Measurements from ENCODE around the gene SRF. TPM values are rescaled to one million over a fixed set of nuclear protein-coding genes. Genes with fewer than 3 reads are reported as not detected.

SRF gene
- 10 to 100 TPM; 19.5 to 87.1 (median 26.3) TPM for total RNA-seq
- long read RNA-seq, donor 1, full-length matches to known transcripts = 57 of 88 reads
- long read RNA-seq, donor 1, partial matches to known transcripts = 17 of 88 reads
- long read RNA-seq, donor 1, other reads (novel, unspliced or antisense) = 14 of 88 reads
- long read RNA-seq, donor 2, partial matches to known transcripts = 1 of 2 reads
- long read RNA-seq, donor 2, other reads (novel, unspliced or antisense) = 1 of 2 reads

- Histone ChIP-seq H3K9me3 (no peaks in the 10 kb centered on the region), H3K4me1 (ENCODE audit: low read depth) (peaks cover 34% of the 10 kb centered on the region), H3K4me3 (peak within 1 kb of the TSS; percentile 100), H3K36me3 (ENCODE audit: low read depth) (no peaks in the 10 kb centered on the region)
- peak; percentile 81 for ATAC-seq
- TF ChIP-seq CTCF (IDR thresholded peaks at IDR 0.05) = no peak
- intact Hi-C loops (cut with DNase I, micrococcal nuclease) = no loop called here
- peak; percentile 99 to 100 (median 99) for DNase-seq
Observed at GRCh38 chr6:43170931-43171706, at the start of gene SRF. TSS of gene SRF (plus strand) at chr6:43171269. CDS start at chr6:43171657, 388 bp downstream.

- H3K36me3 ChIP-seq (ENCODE audit: low read depth) = no peaks in the 10 kb centered on the region
- H3K4me1 ChIP-seq (ENCODE audit: low read depth) = no peaks in the 10 kb centered on the region
- peak in 1 of 3 donors; percentile 2 for DNase-seq
- intact Hi-C loops (cut with DNase I, micrococcal nuclease) = no loop called here
- no peaks in the 10 kb centered on the region for H3K9me3 ChIP-seq
- H3K4me3 ChIP-seq = no peak overlapping the region
- no peak for TF ChIP-seq CTCF (IDR thresholded peaks at IDR 0.05)
- ATAC-seq = no peak
Observed at GRCh38 chr6:43122146-43122545, 48.9 kb upstream of the SRF start.

GRCh38 chr6:43123461-43124314, 47.4 kb upstream of the SRF start:
- Histone ChIP-seq H3K9me3 (no peaks in the 10 kb centered on the region), H3K36me3 (ENCODE audit: low read depth) (no peaks in the 10 kb centered on the region), H3K4me3 (no peak overlapping the region), H3K4me1 (ENCODE audit: low read depth) (no peaks in the 10 kb centered on the region)
- TF ChIP-seq CTCF (IDR thresholded peaks at IDR 0.05) = no peak
- DNase-seq (peak in 1 of 3 donors; percentile 27), ATAC-seq (no peak)
- intact Hi-C loops (cut with DNase I, micrococcal nuclease) = no loop called here

GRCh38 chr6:43124481-43124880, 46.6 kb upstream of the SRF start:
- Histone ChIP-seq H3K9me3 (no peaks in the 10 kb centered on the region), H3K4me3 (no peak overlapping the region), H3K4me1 (ENCODE audit: low read depth) (no peaks in the 10 kb centered on the region), H3K36me3 (ENCODE audit: low read depth) (no peaks in the 10 kb centered on the region)
- TF ChIP-seq CTCF (IDR thresholded peaks at IDR 0.05) = no peak
- peak in 1 of 3 donors; percentile 15 for DNase-seq
- ATAC-seq = no peak
- intact Hi-C loops (cut with DNase I, micrococcal nuclease) = no loop called here

GRCh38 chr6:43125119-43125518, 46.0 kb upstream of the SRF start:
- intact Hi-C loops (cut with DNase I, micrococcal nuclease) = no loop called here
- DNase-seq (peak in 1 of 3 donors; percentile 17), ATAC-seq (no peak)
- Histone ChIP-seq H3K36me3 (ENCODE audit: low read depth) (no peaks in the 10 kb centered on the region), H3K4me1 (ENCODE audit: low read depth) (no peaks in the 10 kb centered on the region), H3K4me3 (no peak overlapping the region), H3K9me3 (no peaks in the 10 kb centered on the region)
- TF ChIP-seq CTCF (IDR thresholded peaks at IDR 0.05) = no peak

Data from mucosa of descending colon (tissue), 3 donors.